Fibroblast of pulmonary artery (primary cell): ENCODE data around the gene BICC1.

Experiments used
- DNase-seq: peaks from one replicate; pipeline ENCODE4 v3.0.0-alpha.2; 2010; ENCODE audit warnings: low read depth
- H3K4me3 ChIP-seq: replicated peaks from 2 replicates; pipeline ENCODE4 v1.5.1; 2011; ENCODE audit warnings: low read depth, mild to moderate bottlenecking, control low read depth, low read length, moderate library complexity
- CTCF ChIP-seq: IDR thresholded peaks from 2 replicates; pipeline ENCODE4 v1.5.1; 2011; ENCODE audit warnings: mild to moderate bottlenecking, control low read depth, low read length, inconsistent platforms; ENCODE audit errors: missing control alignments

The BICC1 gene

GRCh38 chr10:58667658-58668310, 155.1 kb downstream of the BICC1 start:
- no peak for DNase-seq
- H3K4me3 ChIP-seq = no peak overlapping the region
- TF ChIP-seq CTCF = no peak

- no peak for TF ChIP-seq CTCF
Observed at GRCh38 chr10:58672845-58673244, 160.2 kb downstream of the BICC1 start.

GRCh38 chr10:58674251-58674650, 161.6 kb downstream of the BICC1 start:
- H3K4me3 ChIP-seq = no peak overlapping the region
- TF ChIP-seq CTCF = no peak
- no peak for DNase-seq

More at GRCh38 chr10:58672845-58673244, 160.2 kb downstream of the BICC1 start:
- DNase-seq = peak; percentile 54
- H3K4me3 ChIP-seq = no peak overlapping the region

- DNase-seq = no peak
- no peak overlapping the region for H3K4me3 ChIP-seq
- no peak for TF ChIP-seq CTCF
Observed at GRCh38 chr10:58675321-58675720, 162.6 kb downstream of the BICC1 start.

- no peak for DNase-seq
- TF ChIP-seq CTCF = no peak
- no peak overlapping the region for H3K4me3 ChIP-seq
Observed at GRCh38 chr10:58691528-58691927, 178.9 kb downstream of the BICC1 start.

- H3K4me3 ChIP-seq = no peak overlapping the region
- no peak for DNase-seq
- no peak for TF ChIP-seq CTCF
Observed at GRCh38 chr10:58693919-58694318, 181.2 kb downstream of the BICC1 start.

GRCh38 chr10:58695022-58695421, 182.3 kb downstream of the BICC1 start:
- no peak for TF ChIP-seq CTCF
- no peak for DNase-seq
- H3K4me3 ChIP-seq = no peak overlapping the region
